CD4-positive, alpha-beta T cell treated with Interleukin-4 for 4 hours (primary cell): Measurements from ENCODE around the gene OLFM4.

Experiments
- DNase-seq: peaks from one replicate; pipeline ENCODE4 v3.0.0-alpha.2; 2020

OLFM4 gene

DNA sequence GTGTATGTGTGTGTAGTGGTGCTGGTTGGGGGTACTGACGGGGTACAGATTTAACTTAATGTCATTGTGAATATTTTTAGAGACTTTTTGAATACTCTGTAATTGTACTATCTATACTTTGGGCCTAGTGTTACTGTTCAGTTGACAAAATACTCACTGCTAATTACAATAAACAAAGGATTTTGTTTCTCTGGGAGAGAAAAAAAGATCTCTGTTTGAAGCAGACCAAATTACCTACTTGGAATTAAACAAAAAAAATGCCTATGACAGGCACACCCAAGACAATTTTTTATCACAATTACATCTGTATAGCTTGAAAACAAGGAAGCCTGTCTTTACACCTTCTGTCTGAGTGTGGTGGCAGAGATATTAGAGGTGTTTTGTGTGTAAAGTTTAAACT lies 45.1 kb downstream of the OLFM4 start:
- no peak for DNase-seq

DNA sequence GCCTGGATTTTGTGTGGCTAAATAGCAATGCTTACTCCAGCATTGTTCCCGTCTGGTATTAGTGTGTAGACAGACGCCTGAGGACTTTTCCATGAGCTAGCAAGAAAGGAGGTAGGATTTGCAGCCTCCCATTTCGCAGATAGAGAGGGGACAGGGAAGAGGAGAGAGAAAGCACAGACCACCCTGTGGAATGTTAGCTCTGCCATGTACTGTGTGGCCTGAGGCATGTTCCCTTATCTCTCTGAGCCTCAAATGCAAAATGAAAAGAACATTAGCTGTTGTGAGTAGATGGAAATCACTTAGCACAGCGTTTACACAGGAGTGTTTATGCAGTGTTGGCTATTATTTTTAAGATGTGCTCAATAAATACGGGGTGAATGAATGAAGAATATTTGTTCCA lies 45.5 kb downstream of the OLFM4 start:
- no peak for DNase-seq

DNA sequence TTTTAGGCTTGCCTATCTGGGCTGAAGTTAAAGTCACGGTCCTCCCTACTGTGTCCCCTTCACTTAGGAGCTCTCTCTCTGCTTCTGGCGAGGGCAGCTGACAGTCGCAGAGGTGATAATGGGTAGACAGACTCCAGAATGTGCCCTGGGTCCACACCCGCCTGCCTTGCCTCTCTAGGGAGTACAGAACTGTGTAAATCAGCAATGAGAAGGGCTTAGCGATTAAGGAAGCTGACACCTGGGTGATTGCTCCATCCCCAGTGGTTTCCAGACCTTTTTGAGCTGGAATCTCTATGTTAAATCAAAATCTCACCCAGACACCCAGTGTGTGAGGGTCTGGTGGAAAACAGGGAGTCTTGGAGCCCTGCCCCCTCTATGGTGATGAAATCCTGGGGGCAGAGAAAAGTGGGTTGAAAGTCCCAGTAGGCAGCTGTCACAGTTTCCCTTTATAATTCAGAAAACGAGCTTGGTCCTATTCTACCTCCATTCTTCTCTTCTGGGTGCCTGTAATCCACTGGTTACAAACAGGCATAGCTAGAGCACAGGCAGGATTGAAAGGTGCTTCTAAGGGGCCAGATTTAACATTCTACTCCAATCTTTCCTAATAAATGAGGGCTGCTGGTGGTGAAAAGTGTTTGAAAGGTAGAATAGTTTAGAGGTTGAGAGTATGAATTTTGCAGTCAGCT lies 46.9 kb downstream of the OLFM4 start:
- DNase-seq = no peak

DNA sequence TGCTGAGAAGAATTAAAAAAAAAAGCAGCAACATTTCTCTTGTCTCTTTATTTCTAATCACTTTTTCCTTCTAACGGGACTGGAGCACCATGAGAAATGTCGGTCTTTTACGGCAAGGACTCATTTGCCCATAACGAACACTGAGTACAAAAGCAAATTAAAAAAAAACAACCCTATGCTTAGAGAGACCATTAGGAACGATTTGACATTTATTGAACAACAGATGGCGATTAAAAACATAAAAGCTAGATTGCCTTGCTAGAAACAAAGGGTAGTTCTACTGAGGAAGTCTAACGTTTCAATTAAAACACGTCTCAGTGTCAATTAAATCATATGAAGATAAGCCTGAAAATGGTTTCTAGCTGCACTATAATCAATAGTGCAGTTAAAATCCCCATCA lies 51.1 kb downstream of the OLFM4 start:
- no peak for DNase-seq

DNA sequence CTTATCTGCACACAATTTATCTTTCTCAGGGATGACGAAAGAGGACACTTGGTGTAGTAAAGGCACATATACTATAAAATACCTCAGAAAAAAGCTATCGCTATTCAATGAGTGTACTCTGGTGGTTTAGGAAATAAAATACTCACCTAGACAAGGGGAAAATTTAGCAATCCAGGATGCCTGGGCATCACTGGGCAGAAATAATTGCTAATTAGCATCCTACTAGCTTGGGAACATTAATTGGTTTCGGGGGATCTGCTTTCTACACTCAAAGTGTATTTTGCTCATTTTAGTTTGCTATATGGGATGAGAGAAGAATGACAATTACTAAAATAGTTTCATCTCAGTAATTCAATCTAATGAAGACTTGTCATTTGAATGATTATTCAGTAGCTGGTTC lies 60.3 kb downstream of the OLFM4 start:
- no peak for DNase-seq

DNA sequence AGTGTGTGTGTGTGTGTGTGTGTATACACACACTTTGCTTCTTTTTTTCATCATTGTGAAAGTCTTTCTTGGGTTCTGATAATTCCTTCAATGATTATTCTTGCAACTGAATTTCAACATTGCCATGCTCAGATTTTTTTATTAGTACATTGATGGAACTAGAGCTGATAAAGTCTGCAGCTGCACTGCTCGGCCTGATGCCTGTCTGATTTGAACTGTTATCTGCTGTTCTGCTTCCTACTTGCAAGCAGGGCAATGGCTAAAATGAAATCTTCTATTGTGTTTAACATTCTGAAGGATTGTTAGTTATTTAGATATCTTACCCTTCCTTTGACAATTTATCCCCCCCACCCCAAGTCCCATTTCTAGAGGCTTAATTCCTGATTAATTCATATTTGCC lies 61.3 kb downstream of the OLFM4 start:
- no peak for DNase-seq

DNA sequence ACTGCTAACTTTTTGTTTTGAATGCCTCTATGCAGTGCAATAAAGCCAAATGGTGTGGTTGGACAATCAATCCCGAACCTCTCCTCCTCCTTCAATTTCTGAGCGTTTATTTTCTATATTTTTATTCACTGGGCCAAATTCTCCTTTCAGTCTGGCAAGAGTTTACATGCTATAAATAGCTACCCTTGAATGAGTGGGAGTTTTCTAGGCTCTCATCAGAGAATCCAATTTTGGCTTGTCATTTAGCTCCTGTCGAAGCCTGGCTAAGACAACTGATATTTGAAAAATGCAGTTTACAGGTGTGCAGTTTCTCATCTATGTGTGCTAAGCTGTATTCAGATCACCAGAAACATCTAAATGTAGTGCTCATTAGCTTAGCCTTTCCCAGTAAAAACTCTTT lies 61.8 kb downstream of the OLFM4 start:
- no peak for DNase-seq

DNA sequence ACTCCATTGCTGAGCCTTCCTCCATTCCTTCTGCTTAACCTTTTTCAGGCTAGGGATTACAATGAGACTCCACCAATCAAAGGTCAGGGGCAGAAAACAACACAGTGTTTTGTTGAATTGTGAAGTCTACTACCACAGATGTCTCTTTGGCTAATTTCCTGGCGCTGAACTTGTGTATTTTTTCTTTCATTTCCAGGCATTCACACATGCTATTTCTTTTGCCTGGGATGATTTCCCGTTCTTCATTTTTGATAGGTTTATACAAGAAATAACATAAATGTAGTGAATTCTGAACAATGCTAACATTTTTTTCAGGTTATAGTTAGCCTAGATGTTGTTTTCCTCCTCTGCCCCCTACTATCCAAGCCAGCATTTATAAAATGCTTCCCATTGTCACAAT lies 64.3 kb downstream of the OLFM4 start:
- DNase-seq = no peak

DNA sequence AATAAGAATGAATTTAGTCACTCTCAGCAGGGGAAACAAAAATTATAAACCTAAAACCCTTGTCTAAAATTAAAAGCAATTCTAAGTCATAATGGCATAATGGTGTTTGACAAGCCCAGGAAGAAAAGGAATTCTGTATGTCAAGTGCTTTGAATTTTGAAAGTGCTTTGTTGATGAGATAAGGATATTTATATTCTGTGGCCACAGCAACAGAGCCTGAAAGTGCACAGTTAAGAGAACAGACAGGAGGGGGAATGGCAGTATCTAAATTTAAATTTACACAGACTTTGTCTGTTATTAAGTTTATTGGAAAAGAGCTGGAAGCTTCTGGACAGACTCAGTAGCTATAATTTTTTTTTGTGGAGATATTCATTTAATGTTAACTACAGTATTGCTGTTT lies 69.8 kb downstream of the OLFM4 start:
- DNase-seq = no peak

DNA sequence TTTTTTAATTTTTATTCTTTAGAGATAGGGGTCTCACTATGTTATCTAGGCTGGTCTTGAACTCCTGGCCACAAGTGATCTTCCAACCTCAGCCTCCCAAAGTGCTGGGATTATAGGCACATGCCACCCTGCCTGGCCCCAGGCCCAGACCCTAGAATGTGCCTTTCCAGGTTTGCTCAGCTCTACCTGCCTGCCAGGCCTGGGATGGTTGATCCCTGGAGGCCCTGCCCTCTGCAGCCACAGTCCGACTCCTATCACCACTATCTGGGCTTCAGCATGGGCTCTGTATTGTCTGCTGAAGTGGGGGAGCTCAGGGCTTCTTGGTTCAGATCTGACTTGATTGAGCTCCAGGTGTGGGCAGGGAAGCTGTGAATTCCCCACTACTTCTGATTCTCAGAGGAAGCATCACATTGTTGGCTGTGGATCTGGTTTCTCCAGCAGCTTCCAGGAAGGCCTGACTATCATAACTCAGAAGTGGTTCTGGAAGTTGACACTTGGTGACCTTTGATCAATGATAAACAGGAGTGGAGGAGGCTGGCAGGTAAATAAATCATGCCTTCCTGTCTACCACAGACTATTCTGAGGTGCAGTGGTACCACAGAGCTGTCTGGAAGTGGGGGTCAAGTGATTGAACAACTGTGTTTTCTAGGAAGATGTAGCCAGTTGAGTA lies 71.9 kb downstream of the OLFM4 start:
- DNase-seq = no peak
